Activated T-cell treated with anti-CD3 and anti-CD28 coated beads, Interleukin-2, amount 50 U/mL, for 72 hours (primary cell): ENCODE measurements around the gene CACNB1. TPM values are rescaled to one million over a fixed set of nuclear protein-coding genes. Genes with fewer than 3 reads are reported as not detected.

Experiments
- ATAC-seq, 2 donors: fragments of 150-1000 bp; cut with Tn5 transposase; replicated peaks in 1 of 2; 2 replicates each; pipeline ENCODE4 v1.10.0; 2021; ENCODE audit warnings: moderate library complexity in 2 of 2, mild to moderate bottlenecking in 1 of 2
- DNase-seq, 2 donors: peaks; one replicate each; pipeline ENCODE4 v3.0.0; 2021 to 2022; ENCODE audit warnings: mixed read lengths in 1 of 2
- H3K27ac Mint-ChIP-seq: one replicate; pipeline ENCODE4 v1.8.0; 2022; ENCODE audit warnings: mild to moderate bottlenecking, moderate library complexity, mixed read lengths
- H3K27me3 Mint-ChIP-seq: one replicate; pipeline ENCODE4 v1.8.0; 2022; ENCODE audit warnings: low read depth, mixed read lengths
- H3K36me3 Mint-ChIP-seq, 2 donors: one replicate each; pipeline ENCODE4 v1.8.0; 2022; ENCODE audit warnings: mixed read lengths in 2 of 2, mild to moderate bottlenecking in 1 of 2; ENCODE audit not compliant: insufficient read depth in 2 of 2
- H3K4me1 Mint-ChIP-seq: one replicate; pipeline ENCODE4 v1.8.0; 2022; ENCODE audit warnings: low read depth, mixed read lengths
- H3K4me3 Mint-ChIP-seq, 2 donors: one replicate each; pipeline ENCODE4 v1.8.0; 2022; ENCODE audit warnings: mild to moderate bottlenecking in 2 of 2, mixed read lengths in 2 of 2, moderate library complexity in 2 of 2
- H3K9me3 Mint-ChIP-seq, 2 donors: one replicate each; pipeline ENCODE4 v1.8.0; 2022; ENCODE audit warnings: mixed read lengths in 2 of 2
- total RNA-seq, 2 donors: library from RNA; stranded (reverse); gene quantifications; one replicate each; pipeline ENCODE4 v1.2.3, GENCODE V29; 2022

The CACNB1 gene
- total RNA-seq, 2 donors from 2014 or later: 10.5 to 15.3 TPM

GRCh38 chr17:39126436-39126835, 71.0 kb downstream of the CACNB1 start:
- no peak overlapping the region for H3K4me3 Mint-ChIP-seq
- DNase-seq (no peak), ATAC-seq (no peak)
- H3K4me1 Mint-ChIP-seq: no peaks in the 10 kb centered on the region
- no peaks in the 10 kb centered on the region for H3K9me3 Mint-ChIP-seq
- no peaks in the 10 kb centered on the region for H3K36me3 Mint-ChIP-seq
- no peak overlapping the region for H3K27ac Mint-ChIP-seq
- H3K27me3 Mint-ChIP-seq: no peaks in the 10 kb centered on the region

GRCh38 chr17:39125143-39125875, 72.2 kb downstream of the CACNB1 start:
- no peaks in the 10 kb centered on the region for H3K36me3 Mint-ChIP-seq
- H3K9me3 Mint-ChIP-seq: no peaks in the 10 kb centered on the region
- H3K4me3 Mint-ChIP-seq: no peak overlapping the region
- no peak for ATAC-seq
- no peaks in the 10 kb centered on the region for H3K27me3 Mint-ChIP-seq
- H3K27ac Mint-ChIP-seq: no peak overlapping the region
- DNase-seq: no peak
- H3K4me1 Mint-ChIP-seq: no peaks in the 10 kb centered on the region

GRCh38 chr17:39123627-39124026, 73.8 kb downstream of the CACNB1 start:
- Mint-ChIP-seq H3K9me3 (no peaks in the 10 kb centered on the region), H3K4me3 (no peak overlapping the region), H3K27ac (no peak overlapping the region), H3K4me1 (no peaks in the 10 kb centered on the region), H3K27me3 (no peaks in the 10 kb centered on the region), H3K36me3 (no peaks in the 10 kb centered on the region)
- ATAC-seq: no peak
- DNase-seq: no peak

Other genes with a start within 250 kb of the CACNB1 start
- under 1 TPM in 1 of 2 donors, not detected in 1; 0.16 TPM for gene FBXO47, start 230.3 kb downstream of the CACNB1 start, total RNA-seq
- 1 to 10 TPM; 3.0 to 5.6 TPM for gene PLXDC1, start 46.0 kb downstream of the CACNB1 start, total RNA-seq
- gene ARL5C, start 31.5 kb downstream of the CACNB1 start, total RNA-seq: under 1 TPM; 0.12 to 0.16 TPM
- 1,000 to 10,000 TPM; 2,889 to 2,909 TPM for gene RPL19, start 2.6 kb upstream of the CACNB1 start, total RNA-seq
- under 1 TPM in 1 of 2 donors, not detected in 1; 0.07 TPM for gene STAC2, start 28.3 kb upstream of the CACNB1 start, total RNA-seq
- 10 to 100 TPM; 28.5 to 30.5 TPM for gene FBXL20, start 204.0 kb upstream of the CACNB1 start, total RNA-seq